Stimulated activated CD8-positive, alpha-beta memory T cell treated with anti-CD3 and anti-CD28 coated beads, Interleukin-4, amount 100 ng/mL, for 1 hour (primary cell): ENCODE measurements around the gene LPAR1.

Source experiments
- DNase-seq, 2 donors: peaks; one replicate each; pipeline ENCODE4 v3.0.0-alpha.2; 2020; ENCODE audit warnings: low read depth in 2 of 2, low spot score in 1 of 2

The LPAR1 gene

DNA sequence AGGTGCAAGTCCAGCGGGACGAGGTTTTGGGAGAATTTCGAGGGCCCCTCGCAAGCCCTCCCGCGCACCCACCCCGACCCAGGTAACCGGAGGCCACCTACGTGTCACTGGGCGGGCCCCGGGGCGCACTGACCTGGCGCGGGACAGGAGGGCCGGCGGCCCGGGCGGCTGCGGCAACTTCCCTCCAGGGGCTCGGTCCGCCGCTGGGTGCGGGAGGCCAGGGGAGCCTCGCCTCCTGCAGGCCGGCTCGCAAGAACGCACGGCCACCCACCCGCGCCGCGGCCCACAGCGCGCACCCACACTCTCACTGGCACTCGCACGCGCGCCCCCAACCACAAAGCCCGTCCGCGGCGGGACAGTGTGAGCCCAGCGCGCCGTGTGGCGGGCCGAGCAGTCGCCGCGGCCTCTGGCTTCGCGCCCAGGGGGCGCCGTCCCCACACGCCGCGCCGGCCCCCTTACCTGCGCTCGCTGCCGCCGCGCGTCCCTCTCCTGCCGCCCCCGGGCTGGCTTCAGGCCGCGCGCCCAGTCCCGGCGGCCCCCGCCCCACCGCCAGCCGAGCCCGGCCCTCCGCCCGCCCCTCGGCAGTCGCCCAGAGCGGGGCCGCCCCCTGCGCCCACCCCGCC lies 451 bp downstream of the LPAR1 start:
- DNase-seq: no peak

DNA sequence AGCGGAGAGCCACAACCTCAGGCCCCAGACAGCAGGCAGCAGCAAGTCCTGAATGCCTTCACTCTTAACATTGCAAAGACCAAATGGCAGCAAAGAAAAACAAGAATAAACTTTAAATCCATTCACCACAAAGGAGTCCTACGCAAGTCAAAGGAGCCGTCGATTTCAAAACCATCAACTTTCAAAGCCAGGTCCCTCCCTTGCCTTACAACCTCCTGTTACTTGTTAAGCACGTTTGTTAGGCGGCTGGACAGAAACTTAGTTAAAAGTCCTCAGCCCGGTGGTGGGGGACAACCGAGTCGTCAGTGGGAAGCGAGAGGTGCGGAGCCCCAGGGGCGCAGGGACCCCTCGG lies 938 bp downstream of the LPAR1 start:
- no peak for DNase-seq

GRCh38 chr9:111036946-111037345 lies 1.3 kb downstream of the LPAR1 start:
- DNase-seq: no peak

DNA sequence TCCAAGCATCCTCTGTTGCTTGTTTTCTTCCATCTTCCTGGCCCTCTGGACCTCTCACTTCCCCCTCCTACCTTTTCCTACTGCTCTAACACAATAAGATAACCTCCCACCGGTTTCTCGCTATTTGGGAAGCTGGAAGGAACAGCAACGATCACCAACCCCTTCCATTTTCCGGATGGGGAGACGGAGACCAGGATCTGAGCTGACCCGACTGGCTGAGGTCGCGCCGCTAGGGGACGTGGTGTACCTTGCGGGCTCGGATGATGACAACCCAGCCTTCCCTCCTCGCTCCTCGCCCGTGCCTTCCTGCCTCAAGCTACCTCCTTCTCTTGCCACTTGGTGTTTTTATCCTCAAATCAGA lies 1.9 kb downstream of the LPAR1 start:
- DNase-seq: no peak

DNA sequence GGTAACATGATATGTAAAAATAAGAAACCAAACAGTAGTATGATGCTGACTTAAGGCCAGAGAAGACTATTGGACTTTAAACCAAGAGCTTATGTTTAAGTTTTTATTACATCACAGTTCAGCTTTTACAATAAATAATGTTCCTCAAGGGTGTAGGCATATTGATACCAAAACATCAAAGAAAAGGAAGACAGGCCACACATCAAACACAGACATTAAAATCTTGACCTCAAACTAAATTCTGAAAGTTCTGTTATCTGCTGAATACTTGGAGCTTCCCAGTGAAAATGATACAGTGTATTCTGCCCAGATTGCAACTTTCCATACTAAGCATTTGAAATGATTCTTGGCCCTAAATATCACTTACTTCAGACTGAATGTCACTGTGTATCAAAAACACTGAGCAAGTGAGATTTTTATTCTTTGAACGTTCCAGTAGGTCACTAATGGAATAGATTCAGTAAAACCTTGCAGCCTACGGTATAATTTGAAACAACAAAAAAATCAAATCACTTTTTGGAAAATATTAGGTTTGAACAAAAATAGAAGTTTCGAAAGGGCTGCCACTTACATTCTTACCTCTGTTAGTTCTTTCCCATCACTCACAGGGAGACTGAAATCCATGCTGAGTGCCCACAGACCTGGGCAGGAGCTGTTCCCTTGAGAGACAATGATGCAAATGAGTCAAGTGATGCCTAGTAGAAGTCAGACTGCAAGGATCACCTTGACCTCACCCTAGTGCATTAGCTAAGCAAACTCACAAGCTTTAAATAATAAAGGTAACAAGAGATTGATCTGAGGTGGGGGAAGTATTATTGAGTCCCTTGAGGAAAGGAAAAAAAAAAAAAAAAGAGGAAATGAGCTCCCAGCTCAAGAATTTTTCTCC lies 2.5 kb downstream of the LPAR1 start:
- no peak for DNase-seq

GRCh38 chr9:111034898-111035539 lies 3.3 kb downstream of the LPAR1 start:
- no peak for DNase-seq

- DNase-seq: no peak
These were observed 3.9 kb downstream of the LPAR1 start for GRCh38 chr9:111034170-111034897.

- DNase-seq: no peak
These were observed 7.8 kb downstream of the LPAR1 start for GRCh38 chr9:111030492-111030891.

GRCh38 chr9:111029260-111029659 lies 9.0 kb downstream of the LPAR1 start:
- no peak for DNase-seq

DNA sequence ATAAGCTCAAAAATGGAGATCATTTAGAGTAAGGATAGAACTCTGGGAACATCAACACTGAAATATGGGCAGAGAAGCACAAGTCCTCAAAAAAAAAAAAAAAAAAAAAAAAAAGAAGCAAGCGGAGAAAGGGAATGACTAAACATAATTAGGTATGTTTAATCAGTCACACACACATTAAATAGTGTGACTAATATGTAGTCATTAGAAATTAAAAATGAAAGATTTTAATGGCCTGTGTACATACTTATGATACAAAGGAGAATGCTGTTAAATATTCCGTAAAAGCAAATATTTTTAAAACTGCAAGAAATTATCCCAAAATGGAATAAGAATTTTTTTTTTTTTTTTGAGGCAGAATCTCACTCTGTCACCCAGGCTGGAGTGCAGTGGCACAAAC lies 10.5 kb downstream of the LPAR1 start:
- no peak for DNase-seq

DNA sequence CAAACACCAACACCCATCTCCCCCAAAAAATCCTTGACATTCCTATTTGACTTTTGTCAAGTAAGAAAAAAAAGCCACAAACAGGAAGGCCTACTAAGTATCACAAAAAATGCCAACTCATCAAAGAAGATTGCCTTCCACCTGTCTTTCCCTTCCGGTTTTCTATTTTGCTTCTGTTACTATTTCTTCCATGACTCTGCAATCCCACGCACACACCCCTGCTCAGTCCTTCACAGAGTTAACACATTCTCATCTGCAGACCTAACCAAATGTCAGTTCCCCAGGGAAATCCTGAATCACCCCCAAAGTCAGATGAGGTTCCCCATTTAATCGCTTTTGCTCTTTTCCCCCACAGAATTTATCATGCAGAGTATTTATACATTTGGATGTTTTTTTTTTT lies 15.1 kb downstream of the LPAR1 start:
- DNase-seq: no peak

DNA sequence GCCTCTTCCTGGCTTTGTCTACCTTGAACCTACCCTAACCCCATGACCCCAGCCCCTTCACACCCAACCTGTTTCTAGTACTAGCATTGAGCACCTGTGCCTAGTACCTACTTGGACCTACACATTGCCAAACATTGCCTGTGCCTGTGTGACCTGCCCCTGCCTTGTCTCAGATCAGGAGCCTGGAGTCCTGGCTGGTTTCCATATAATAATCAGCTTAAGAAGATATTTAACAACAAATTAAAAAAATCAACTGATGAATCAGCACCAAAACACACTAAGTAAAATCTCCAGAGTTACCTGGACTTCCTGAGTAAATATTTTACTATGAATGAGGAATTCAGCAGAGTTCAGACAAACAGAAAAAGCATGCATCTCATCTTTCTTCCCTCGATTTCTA lies 17.7 kb downstream of the LPAR1 start:
- no peak for DNase-seq

DNA sequence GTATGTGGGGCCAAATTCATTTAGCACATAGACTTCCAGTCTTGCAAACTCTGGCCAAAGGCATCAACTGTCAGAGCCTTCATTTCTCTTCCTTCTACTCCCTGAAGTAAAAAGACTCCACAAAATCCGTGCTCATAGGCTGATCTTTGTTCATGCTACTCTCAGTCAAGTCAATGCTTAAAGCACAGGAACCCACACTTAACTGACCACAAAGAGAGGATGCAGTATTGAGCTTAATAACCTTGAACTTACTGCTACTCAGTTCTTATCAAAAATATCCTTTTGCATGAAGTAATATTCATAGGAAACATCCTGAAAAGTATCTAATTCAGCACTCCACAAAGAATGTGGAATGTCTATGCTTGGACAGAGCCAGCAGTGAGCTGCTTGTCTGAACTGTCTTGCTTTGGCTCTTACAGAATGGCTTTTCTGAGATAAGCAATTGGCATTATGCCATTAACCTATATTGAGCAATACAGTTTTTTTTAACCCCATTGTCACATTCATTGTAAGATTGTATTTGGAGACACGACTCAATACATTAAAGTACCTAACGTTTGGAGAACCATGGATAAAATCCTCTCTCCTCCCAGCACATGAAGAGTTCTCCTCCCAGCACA lies 21.7 kb downstream of the LPAR1 start:
- DNase-seq: no peak

GRCh38 chr9:111016016-111016415 lies 22.3 kb downstream of the LPAR1 start:
- no peak for DNase-seq

- DNase-seq: no peak
These were observed 24.6 kb downstream of the LPAR1 start for GRCh38 chr9:111013707-111014106.

- no peak for DNase-seq
These were observed 25.0 kb downstream of the LPAR1 start for GRCh38 chr9:111013250-111013649.

DNA sequence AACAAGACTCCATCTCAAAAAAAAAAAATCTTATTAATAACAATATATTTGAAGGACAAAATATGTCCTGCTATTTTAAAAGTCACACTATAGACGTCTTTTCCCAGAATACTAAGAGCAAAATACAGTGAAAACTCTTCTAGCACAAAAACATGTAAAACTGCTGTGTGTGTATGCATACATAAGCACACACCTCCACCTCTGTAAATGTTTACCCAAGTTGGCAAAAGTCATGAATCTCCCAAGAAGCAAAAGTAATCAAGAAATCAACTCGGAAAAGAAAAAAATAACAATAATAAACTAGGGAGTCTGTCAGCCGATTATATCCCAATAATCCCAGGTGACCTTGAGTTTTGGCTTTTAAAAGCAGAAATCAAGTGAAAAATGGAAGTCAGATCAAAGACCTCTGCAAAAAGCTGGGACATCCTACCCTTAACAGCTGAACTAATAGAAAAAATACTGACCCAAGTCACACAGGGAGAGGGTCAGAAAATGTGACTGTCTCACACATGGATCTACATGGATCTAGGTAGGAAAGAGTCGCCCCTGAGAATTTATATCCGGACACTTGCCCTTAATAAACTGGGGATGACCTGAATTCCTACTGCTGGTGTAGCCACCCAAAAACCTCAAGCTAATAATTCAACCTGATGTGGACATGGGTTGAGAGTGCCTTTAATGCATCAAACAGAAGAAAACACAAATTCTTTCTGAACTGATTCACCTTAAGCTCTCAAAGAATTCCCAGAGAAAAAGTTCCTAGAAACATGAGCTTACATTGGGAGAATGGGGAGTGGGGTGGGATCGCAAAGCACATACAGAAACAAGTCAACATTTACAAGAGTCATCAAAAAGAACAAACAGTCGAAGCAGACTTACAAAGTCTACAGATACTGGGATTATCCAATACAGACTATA lies 29.9 kb downstream of the LPAR1 start:
- no peak for DNase-seq

GRCh38 chr9:111005746-111006470 lies 32.4 kb downstream of the LPAR1 start:
- DNase-seq: no peak

DNA sequence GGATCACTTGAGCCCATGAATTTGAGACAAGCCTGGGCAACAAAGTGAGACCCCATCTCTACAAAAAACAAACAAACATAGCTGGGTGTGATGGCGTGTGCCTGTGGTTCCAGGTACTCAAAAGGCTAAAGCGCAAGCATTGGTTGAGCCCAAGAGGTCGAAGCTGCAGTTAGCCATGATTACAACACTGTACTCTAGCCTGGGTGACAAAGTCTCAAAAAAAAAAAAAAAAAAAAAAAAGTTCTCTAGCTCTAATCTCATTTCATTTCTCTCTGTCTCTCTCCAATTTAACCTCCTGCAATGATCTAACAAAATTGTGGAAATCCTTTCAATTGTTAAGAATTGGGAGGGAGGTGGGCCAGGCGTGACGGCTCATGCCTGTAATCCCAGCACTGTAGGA lies 33.3 kb downstream of the LPAR1 start:
- no peak for DNase-seq

GRCh38 chr9:111003182-111003581 lies 35.1 kb downstream of the LPAR1 start:
- DNase-seq: no peak
